HG02840 (cell line): ENCODE results near the gene RARRES2.
"Not testable (repeated sequence)": the region's sequence is repeated elsewhere in the genome, so short reads cannot be mapped to it uniquely, and the experiment has no call there.

Experiments
- ATAC-seq: cut with Tn5 transposase; IDR thresholded peaks from one replicate; pipeline ENCODE4 v1.9.1; 2021; ENCODE audit warnings: mild to moderate bottlenecking, moderate library complexity, moderate number of reproducible peaks; ENCODE audit not compliant: unreplicated experiment, low FRiP score

Gene RARRES2

GRCh38 chr7:150323682-150324372 lies 17.6 kb downstream of the RARRES2 start:
- ATAC-seq = no peak

- ATAC-seq = peak; percentile 58
Observed at GRCh38 chr7:150322833-150323681, 18.4 kb downstream of the RARRES2 start, which contains the start of the genes ACTR3C and LRRC61. ACTR3C (minus strand) TSS chr7:150323545; CDS start chr7:150295296, 28,249 bp downstream. LRRC61 (plus strand) TSS chr7:150323355; CDS start chr7:150336862, 13,507 bp downstream.

- no peak for ATAC-seq
Observed at GRCh38 chr7:150322114-150322832, 19.2 kb downstream of the RARRES2 start.

- ATAC-seq = no peak
Observed at GRCh38 chr7:150321788-150322113, 19.7 kb downstream of the RARRES2 start.

GRCh38 chr7:150317748-150318444 lies 23.5 kb downstream of the RARRES2 start:
- no peak for ATAC-seq

GRCh38 chr7:150316987-150317386 lies 24.4 kb downstream of the RARRES2 start:
- not testable (repeated sequence) for ATAC-seq

GRCh38 chr7:150314639-150315239 lies 26.7 kb downstream of the RARRES2 start:
- ATAC-seq = no peak

- ATAC-seq = no peak
Observed at GRCh38 chr7:150313870-150314269, 27.6 kb downstream of the RARRES2 start.

- no peak for ATAC-seq
Observed at GRCh38 chr7:150313367-150313809, 28.0 kb downstream of the RARRES2 start.

- ATAC-seq = not testable (repeated sequence)
Observed at GRCh38 chr7:150312649-150313366, 28.6 kb downstream of the RARRES2 start.

- no peak for ATAC-seq
Observed at GRCh38 chr7:150311711-150312110, 29.7 kb downstream of the RARRES2 start.

- no peak for ATAC-seq
Observed at GRCh38 chr7:150311146-150311545, 30.3 kb downstream of the RARRES2 start.

- ATAC-seq = no peak
Observed at GRCh38 chr7:150308575-150308974, 32.9 kb downstream of the RARRES2 start.

- ATAC-seq = no peak
Observed at GRCh38 chr7:150307904-150308303, 33.5 kb downstream of the RARRES2 start.

- ATAC-seq = no peak
Observed at GRCh38 chr7:150307129-150307528, 34.3 kb downstream of the RARRES2 start.

GRCh38 chr7:150306377-150306776 lies 35.1 kb downstream of the RARRES2 start:
- not testable (repeated sequence) for ATAC-seq

- not testable (repeated sequence) for ATAC-seq
Observed at GRCh38 chr7:150305903-150306284, 35.5 kb downstream of the RARRES2 start.

- not testable (repeated sequence) for ATAC-seq
Observed at GRCh38 chr7:150305259-150305902, 36.0 kb downstream of the RARRES2 start.
